Liver (tissue), 9 donors: ENCODE results near the gene PALLD. TPM values are rescaled to one million over a fixed set of nuclear protein-coding genes. Genes with fewer than 3 reads are reported as not detected.
A peak's percentile ranks its signal among the peaks of the same experiment; 100 is the strongest.

Source experiments
- DNase-seq: peaks from one replicate; pipeline ENCODE4 v3.0.0-alpha.2; 2017; ENCODE audit warnings: low spot score
- H3K27ac ChIP-seq, 2 donors: one replicate each; pipeline ENCODE4 v1.7.0; 2013; ENCODE audit warnings: inconsistent platforms in 2 of 2, low read length in 2 of 2, control low read depth in 1 of 2, low read depth in 1 of 2, mild to moderate bottlenecking in 1 of 2
- H3K27me3 ChIP-seq, 4 donors: one replicate each; pipeline versions ENCODE4 v1.6.1 to v1.7.0; 2013; ENCODE audit warnings: low read length in 3 of 4, inconsistent platforms in 1 of 4, mild to moderate bottlenecking in 1 of 4, moderate library complexity in 1 of 4; ENCODE audit not compliant: control insufficient read depth in 4 of 4, insufficient read depth in 4 of 4
- H3K36me3 ChIP-seq, 4 donors: one replicate each; pipeline versions ENCODE4 v1.6.1 to v1.7.0; 2013; ENCODE audit warnings: low read length in 3 of 4, mild to moderate bottlenecking in 3 of 4, low read depth in 1 of 4, moderate library complexity in 1 of 4; ENCODE audit not compliant: control insufficient read depth in 4 of 4, insufficient read depth in 3 of 4
- H3K4me1 ChIP-seq, 4 donors: one replicate each; pipeline versions ENCODE4 v1.6.1 to v1.7.0; 2013; ENCODE audit warnings: low read length in 3 of 4, mild to moderate bottlenecking in 3 of 4, moderate library complexity in 1 of 4; ENCODE audit not compliant: control insufficient read depth in 4 of 4, insufficient read depth in 4 of 4
- H3K4me3 ChIP-seq, 3 donors: one replicate each; pipeline versions ENCODE4 v1.6.1 to v1.7.0; 2013; ENCODE audit warnings: low read length in 3 of 3, control low read depth in 1 of 3, low read depth in 1 of 3, mild to moderate bottlenecking in 1 of 3
- H3K9ac ChIP-seq, 2 donors: one replicate each; pipeline ENCODE4 v1.7.0; 2013; ENCODE audit warnings: low read length in 2 of 2, mild to moderate bottlenecking in 2 of 2, moderate library complexity in 2 of 2, control low read depth in 1 of 2, low read depth in 1 of 2
- H3K9me3 ChIP-seq, 4 donors: one replicate each; pipeline versions ENCODE4 v1.6.1 to v1.7.0; 2013; ENCODE audit warnings: low read length in 3 of 4; ENCODE audit not compliant: control insufficient read depth in 4 of 4
- EGR1 ChIP-seq, 2 donors: IDR thresholded peaks; 2 replicates each; pipeline ENCODE4 v1.6.1; 2016 to 2018; ENCODE audit warnings: antibody characterized with exemption in 2 of 2, low read depth in 2 of 2
- GABPA ChIP-seq, 2 donors: IDR thresholded peaks in 1 of 2; conservative IDR thresholded peaks in 1 of 2; 2 replicates each; pipeline ENCODE4 v1.6.1; 2016; ENCODE audit warnings: antibody characterized with exemption in 2 of 2, mild to moderate bottlenecking in 1 of 2, moderate library complexity in 1 of 2
- HNF4A ChIP-seq, 2 donors: conservative IDR thresholded peaks; 2 replicates each; pipeline ENCODE4 v1.6.1; 2016; ENCODE audit warnings: antibody characterized with exemption in 2 of 2, mild to moderate bottlenecking in 2 of 2
- HNF4G ChIP-seq: IDR thresholded peaks from 2 replicates; pipeline ENCODE4 v1.6.1; 2016; ENCODE audit warnings: antibody characterized with exemption
- JUND ChIP-seq, 2 donors: IDR thresholded peaks; 2 replicates each; pipeline ENCODE4 v1.6.1; 2016; ENCODE audit warnings: antibody characterized with exemption in 2 of 2
- NR2F2 ChIP-seq: IDR thresholded peaks from 2 replicates; pipeline ENCODE4 v1.6.1; 2016; ENCODE audit warnings: antibody characterized with exemption
- RAD21 ChIP-seq, 2 donors: IDR thresholded peaks; 2 replicates each; pipeline ENCODE4 v1.6.1; 2016; ENCODE audit warnings: antibody characterized with exemption in 2 of 2, mild to moderate bottlenecking in 2 of 2
- RXRA ChIP-seq, 2 donors: IDR thresholded peaks; 2 replicates each; pipeline ENCODE4 v1.6.1; 2017 to 2018; ENCODE audit warnings: antibody characterized with exemption in 2 of 2, mild to moderate bottlenecking in 1 of 2
- TAF1 ChIP-seq: conservative IDR thresholded peaks from 2 replicates; pipeline ENCODE4 v1.6.1; 2016; ENCODE audit warnings: antibody characterized with exemption, mild to moderate bottlenecking
- YY1 ChIP-seq: IDR thresholded peaks from 2 replicates; pipeline ENCODE4 v1.6.1; 2016; ENCODE audit warnings: antibody characterized with exemption, mild to moderate bottlenecking
- WGBS: extraction: QIAGEN DNeasy Blood & Tissue Kit; methylation state at CpG from one replicate; pipeline ENCODE4 v1.1.7; 2013; 5-methylcytosine and 5-hydroxymethylcytosine counted together
- polyA plus RNA-seq, 2 donors: library from polyadenylated mRNA; stranded (reverse) in 1 of 2; unstranded in 1 of 2; fragments of 200-250 nt in 1 of 2; fragments of >200 nt in 1 of 2; fragmentation: Nextera tagmentation in 1 of 2; extraction: Ambion mirVana in 1 of 2; gene quantifications; one replicate each; pipeline versions ENCODE4 v1.2.1 to v1.2.3, GENCODE V29; 2013 to 2015
- total RNA-seq, 2 donors: library from RNA; depleted of rRNA; stranded (reverse); fragments of >200 nt; gene quantifications; one replicate each; pipeline ENCODE4 v1.2.3, GENCODE V29; 2014
- TF ChIP-seq, protein P1 (sequence below): IDR thresholded peaks from 2 replicates; pipeline ENCODE4 v1.6.1; 2016; ENCODE audit warnings: antibody characterized with exemption, mild to moderate bottlenecking
- TF ChIP-seq, protein P2 (sequence below): IDR thresholded peaks from 2 replicates; pipeline ENCODE4 v1.6.1; 2016; ENCODE audit warnings: antibody characterized with exemption
- TF ChIP-seq, protein P3 (sequence below): IDR thresholded peaks from 2 replicates; pipeline ENCODE4 v1.6.1; 2016; ENCODE audit warnings: antibody characterized with exemption
- TF ChIP-seq, protein P4 (sequence below): fragments of 150-350 bp; IDR thresholded peaks from 2 replicates; pipeline ENCODE4 v1.5.1; 2017; ENCODE audit warnings: improper control_type of control experiment, low read depth, low read length; ENCODE audit not compliant: missing input control
- TF ChIP-seq, protein P5 (sequence below): IDR thresholded peaks from 2 replicates; pipeline ENCODE4 v1.6.1; 2016; ENCODE audit warnings: antibody characterized with exemption
- donor health status: healthy.
- donor health status: healthy.
- donor health status: healthy.
- donor health status: healthy.
- donor health status: healthy.

The PALLD gene
- total and polyA plus RNA-seq, 4 donors = 9.0 to 26.3 (median 14.7) TPM

DNA sequence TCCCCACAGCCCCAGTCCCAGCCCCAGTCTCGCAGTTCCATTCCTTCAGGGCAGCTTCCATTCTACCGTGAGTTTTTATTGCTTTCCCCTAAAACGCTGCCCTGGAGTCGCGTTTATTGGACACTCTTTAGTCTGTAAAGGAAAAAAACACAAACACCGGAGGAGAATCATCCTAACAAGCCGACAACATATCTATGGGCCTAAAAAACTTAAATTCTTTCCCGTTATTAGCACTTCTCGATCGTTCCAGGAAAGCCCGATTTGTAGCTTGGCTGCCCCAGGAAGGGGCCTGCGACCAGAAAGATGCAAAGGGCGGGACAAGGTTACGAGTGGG is 334.7 kb downstream of the PALLD start (continued):
- TF ChIP-seq, protein P1, sequence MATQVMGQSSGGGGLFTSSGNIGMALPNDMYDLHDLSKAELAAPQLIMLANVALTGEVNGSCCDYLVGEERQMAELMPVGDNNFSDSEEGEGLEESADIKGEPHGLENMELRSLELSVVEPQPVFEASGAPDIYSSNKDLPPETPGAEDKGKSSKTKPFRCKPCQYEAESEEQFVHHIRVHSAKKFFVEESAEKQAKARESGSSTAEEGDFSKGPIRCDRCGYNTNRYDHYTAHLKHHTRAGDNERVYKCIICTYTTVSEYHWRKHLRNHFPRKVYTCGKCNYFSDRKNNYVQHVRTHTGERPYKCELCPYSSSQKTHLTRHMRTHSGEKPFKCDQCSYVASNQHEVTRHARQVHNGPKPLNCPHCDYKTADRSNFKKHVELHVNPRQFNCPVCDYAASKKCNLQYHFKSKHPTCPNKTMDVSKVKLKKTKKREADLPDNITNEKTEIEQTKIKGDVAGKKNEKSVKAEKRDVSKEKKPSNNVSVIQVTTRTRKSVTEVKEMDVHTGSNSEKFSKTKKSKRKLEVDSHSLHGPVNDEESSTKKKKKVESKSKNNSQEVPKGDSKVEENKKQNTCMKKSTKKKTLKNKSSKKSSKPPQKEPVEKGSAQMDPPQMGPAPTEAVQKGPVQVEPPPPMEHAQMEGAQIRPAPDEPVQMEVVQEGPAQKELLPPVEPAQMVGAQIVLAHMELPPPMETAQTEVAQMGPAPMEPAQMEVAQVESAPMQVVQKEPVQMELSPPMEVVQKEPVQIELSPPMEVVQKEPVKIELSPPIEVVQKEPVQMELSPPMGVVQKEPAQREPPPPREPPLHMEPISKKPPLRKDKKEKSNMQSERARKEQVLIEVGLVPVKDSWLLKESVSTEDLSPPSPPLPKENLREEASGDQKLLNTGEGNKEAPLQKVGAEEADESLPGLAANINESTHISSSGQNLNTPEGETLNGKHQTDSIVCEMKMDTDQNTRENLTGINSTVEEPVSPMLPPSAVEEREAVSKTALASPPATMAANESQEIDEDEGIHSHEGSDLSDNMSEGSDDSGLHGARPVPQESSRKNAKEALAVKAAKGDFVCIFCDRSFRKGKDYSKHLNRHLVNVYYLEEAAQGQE = no peak

DNA sequence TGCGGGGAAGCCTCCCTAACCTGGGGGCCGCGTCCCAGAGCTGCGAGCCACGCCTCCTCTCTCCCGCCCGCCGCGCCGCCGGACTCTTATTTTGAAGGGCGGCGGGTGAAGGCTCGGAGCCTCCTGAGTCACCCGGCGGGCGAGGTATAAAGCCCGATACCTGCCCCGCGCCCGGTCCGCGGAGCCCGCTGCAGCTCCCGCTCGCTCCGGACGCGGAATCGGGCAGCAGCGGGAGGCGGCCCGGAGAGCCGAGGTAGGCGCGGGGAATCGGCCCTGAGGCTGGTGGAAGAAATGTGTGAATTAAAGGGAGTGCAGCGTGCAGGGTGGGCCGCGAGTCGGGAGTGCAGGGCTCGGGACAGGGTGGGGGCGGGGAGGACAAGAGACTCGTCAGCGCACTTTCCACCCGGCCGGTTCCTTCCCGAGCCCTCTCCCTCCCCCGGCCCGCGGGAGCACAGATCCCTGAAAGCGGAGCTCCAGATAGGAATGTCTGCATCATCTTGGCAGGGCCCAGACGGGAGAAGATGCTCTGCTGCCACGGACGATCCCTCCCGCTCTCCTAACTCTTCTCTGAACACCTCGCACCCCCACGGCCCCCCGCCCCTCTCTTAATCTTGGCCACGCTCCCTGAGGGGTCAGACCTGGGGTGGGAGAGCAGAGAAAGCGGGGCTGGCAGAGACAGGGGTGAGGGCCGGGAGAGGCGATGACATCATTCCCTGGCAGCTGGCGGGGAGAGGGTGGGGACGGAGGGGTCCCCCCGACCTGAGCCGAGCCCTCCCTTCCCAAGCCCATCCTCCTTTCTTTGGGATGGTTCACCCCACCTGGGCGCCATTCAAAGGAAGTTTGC is 335.3 kb downstream of the PALLD start:
- TF ChIP-seq EGR1 (IDR thresholded peaks at IDR 0.05; ENCODE audit: low read depth in 2 of 2) (peak in 1 of 2 donors; percentile 6), RAD21 (IDR thresholded peaks at IDR 0.05) (peak; percentile 37 to 42), GABPA (IDR thresholded peaks at IDR 0.05 in 1 of 2, conservative IDR thresholded peaks at IDR 0.05 in 1 of 2) (no peak), JUND (IDR thresholded peaks at IDR 0.05) (peak in 1 of 2 donors; percentile 65)
- no peaks in the 10 kb centered on the region for H3K36me3 ChIP-seq
- peak; percentile 63 for DNase-seq
- peak overlapping the region; percentile 75 to 89 for H3K27ac ChIP-seq
- H3K27me3 ChIP-seq = no peaks in the 10 kb centered on the region
- peak overlapping the region; percentile 65 to 72 for H3K9ac ChIP-seq
- peaks cover 0 to 12% (median 9%) of the 10 kb centered on the region in 4 donors for H3K4me1 ChIP-seq
- no peaks in the 10 kb centered on the region for H3K9me3 ChIP-seq
- peak overlapping the region; percentile 64 to 90 (median 65) for H3K4me3 ChIP-seq
- under 1% methylated on average over 68 of the region's 68 CpGs for WGBS

DNA sequence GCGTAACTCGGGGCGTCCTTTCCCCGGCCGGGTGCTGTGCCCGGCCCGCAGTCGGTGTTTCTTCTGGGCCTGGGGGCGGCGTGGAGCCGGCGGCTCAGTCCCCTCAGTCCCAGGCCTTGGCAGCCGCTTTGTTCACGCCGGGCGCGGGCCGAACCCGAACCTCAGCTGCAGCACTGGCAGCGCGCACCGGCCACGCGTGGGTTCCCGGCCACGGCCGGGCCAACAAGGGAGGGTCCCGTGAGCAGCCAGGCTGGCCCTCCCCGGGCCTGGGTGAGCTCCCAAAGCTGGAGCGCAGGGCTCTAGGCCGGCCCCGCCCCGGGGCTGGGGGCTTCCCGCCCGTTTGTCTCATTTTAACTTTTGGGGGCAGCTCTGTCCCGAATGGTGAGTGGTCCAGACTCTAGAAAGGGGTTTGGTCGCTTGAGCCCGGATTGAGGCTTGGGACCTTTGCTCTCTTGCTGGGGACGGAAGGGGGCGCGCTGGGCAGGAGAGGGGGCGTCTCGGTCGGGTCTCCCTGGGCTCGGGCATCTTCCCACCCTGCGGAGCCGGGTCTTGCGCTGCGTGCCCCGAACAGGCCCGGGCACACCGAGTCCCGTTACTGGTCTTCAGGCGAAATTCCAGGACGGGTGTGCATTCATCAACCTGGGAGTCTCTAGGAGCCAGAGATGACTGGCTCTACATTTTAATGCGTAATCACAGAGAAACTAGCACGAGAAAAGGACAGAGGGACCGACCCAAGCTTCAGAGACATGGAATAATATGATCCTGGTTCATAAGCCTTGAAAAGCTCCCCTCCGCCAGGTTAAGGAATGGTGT is 336.1 kb downstream of the PALLD start:
- H3K4me3 ChIP-seq = peak overlapping the region; percentile 64 to 90 (median 65)
- no peaks in the 10 kb centered on the region for H3K27me3 ChIP-seq
- peak overlapping the region in 1 of 2 donors; percentile 65 for H3K9ac ChIP-seq
- peak; percentile 36 for DNase-seq
- peak overlapping the region; percentile 75 to 89 for H3K27ac ChIP-seq
- H3K36me3 ChIP-seq = no peaks in the 10 kb centered on the region
- peaks cover 0 to 12% (median 9%) of the 10 kb centered on the region in 4 donors for H3K4me1 ChIP-seq
- 11% methylated on average over 59 of the region's 59 CpGs for WGBS
- H3K9me3 ChIP-seq = no peaks in the 10 kb centered on the region
- TF ChIP-seq JUND (IDR thresholded peaks at IDR 0.05) (no peak), RXRA (IDR thresholded peaks at IDR 0.05) (no peak), HNF4A (conservative IDR thresholded peaks at IDR 0.05) (no peak), GABPA (IDR thresholded peaks at IDR 0.05 in 1 of 2, conservative IDR thresholded peaks at IDR 0.05 in 1 of 2) (no peak), TAF1 (no peak), HNF4G (no peak), YY1 (no peak), NR2F2 (no peak), EGR1 (IDR thresholded peaks at IDR 0.05; ENCODE audit: low read depth in 2 of 2) (no peak)
- TF ChIP-seq, protein P2, sequence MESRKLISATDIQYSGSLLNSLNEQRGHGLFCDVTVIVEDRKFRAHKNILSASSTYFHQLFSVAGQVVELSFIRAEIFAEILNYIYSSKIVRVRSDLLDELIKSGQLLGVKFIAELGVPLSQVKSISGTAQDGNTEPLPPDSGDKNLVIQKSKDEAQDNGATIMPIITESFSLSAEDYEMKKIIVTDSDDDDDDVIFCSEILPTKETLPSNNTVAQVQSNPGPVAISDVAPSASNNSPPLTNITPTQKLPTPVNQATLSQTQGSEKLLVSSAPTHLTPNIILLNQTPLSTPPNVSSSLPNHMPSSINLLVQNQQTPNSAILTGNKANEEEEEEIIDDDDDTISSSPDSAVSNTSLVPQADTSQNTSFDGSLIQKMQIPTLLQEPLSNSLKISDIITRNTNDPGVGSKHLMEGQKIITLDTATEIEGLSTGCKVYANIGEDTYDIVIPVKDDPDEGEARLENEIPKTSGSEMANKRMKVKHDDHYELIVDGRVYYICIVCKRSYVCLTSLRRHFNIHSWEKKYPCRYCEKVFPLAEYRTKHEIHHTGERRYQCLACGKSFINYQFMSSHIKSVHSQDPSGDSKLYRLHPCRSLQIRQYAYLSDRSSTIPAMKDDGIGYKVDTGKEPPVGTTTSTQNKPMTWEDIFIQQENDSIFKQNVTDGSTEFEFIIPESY = no peak
- TF ChIP-seq, protein P3, sequence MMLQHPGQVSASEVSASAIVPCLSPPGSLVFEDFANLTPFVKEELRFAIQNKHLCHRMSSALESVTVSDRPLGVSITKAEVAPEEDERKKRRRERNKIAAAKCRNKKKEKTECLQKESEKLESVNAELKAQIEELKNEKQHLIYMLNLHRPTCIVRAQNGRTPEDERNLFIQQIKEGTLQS = no peak
- TF ChIP-seq, protein P4, sequence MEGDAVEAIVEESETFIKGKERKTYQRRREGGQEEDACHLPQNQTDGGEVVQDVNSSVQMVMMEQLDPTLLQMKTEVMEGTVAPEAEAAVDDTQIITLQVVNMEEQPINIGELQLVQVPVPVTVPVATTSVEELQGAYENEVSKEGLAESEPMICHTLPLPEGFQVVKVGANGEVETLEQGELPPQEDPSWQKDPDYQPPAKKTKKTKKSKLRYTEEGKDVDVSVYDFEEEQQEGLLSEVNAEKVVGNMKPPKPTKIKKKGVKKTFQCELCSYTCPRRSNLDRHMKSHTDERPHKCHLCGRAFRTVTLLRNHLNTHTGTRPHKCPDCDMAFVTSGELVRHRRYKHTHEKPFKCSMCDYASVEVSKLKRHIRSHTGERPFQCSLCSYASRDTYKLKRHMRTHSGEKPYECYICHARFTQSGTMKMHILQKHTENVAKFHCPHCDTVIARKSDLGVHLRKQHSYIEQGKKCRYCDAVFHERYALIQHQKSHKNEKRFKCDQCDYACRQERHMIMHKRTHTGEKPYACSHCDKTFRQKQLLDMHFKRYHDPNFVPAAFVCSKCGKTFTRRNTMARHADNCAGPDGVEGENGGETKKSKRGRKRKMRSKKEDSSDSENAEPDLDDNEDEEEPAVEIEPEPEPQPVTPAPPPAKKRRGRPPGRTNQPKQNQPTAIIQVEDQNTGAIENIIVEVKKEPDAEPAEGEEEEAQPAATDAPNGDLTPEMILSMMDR = no peak
- TF ChIP-seq, protein P5, sequence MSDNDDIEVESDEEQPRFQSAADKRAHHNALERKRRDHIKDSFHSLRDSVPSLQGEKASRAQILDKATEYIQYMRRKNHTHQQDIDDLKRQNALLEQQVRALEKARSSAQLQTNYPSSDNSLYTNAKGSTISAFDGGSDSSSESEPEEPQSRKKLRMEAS = no peak
